ENCODE measurements around the gene SULF2.

- TF ChIP-seq SRF (IDR thresholded peaks at IDR 0.05; ENCODE audit: low read depth) (no peak), CBX3 (IDR thresholded peaks at IDR 0.05; ENCODE audit: low read depth) (no peak), YY1 (IDR thresholded peaks at IDR 0.05; ENCODE audit: extremely low read depth, insufficient replicate concordance, low read depth, low read length) (no peak), JUND (IDR thresholded peaks at IDR 0.05) (no peak), EZH2 (IDR thresholded peaks at IDR 0.05) (no peak), REST (IDR thresholded peaks at IDR 0.05; ENCODE audit: low read depth) (no peak), ZFX (IDR thresholded peaks at IDR 0.05) (no peak), POLR2A (IDR thresholded peaks at IDR 0.05; ENCODE audit: borderline replicate concordance, extremely low read depth, insufficient read depth, insufficient read length) (no peak), EGR1 (IDR thresholded peaks at IDR 0.05; ENCODE audit: low read depth) (no peak)
- TF ChIP-seq, protein P1, sequence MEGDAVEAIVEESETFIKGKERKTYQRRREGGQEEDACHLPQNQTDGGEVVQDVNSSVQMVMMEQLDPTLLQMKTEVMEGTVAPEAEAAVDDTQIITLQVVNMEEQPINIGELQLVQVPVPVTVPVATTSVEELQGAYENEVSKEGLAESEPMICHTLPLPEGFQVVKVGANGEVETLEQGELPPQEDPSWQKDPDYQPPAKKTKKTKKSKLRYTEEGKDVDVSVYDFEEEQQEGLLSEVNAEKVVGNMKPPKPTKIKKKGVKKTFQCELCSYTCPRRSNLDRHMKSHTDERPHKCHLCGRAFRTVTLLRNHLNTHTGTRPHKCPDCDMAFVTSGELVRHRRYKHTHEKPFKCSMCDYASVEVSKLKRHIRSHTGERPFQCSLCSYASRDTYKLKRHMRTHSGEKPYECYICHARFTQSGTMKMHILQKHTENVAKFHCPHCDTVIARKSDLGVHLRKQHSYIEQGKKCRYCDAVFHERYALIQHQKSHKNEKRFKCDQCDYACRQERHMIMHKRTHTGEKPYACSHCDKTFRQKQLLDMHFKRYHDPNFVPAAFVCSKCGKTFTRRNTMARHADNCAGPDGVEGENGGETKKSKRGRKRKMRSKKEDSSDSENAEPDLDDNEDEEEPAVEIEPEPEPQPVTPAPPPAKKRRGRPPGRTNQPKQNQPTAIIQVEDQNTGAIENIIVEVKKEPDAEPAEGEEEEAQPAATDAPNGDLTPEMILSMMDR (IDR thresholded peaks at IDR 0.05 in 2 of 3, conservative IDR thresholded peaks at IDR 0.05 in 1 of 3; ENCODE audit: borderline replicate concordance in 1 of 3, insufficient read depth in 1 of 3, low read depth in 2 of 3, low read length in 2 of 3): no peak
- TF ChIP-seq, protein P2, sequence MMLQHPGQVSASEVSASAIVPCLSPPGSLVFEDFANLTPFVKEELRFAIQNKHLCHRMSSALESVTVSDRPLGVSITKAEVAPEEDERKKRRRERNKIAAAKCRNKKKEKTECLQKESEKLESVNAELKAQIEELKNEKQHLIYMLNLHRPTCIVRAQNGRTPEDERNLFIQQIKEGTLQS (IDR thresholded peaks at IDR 0.05): no peak
These were observed 162.1 kb downstream of the SULF2 start for GRCh38 chr20:47623206-47623605.
